ENCODE measurements around the gene ZFP92.

Gene ZFP92

GRCh38 chrX:153448556-153449367 is 37.5 kb downstream of the ZFP92 start:
- Mint-ChIP-seq H3K4me3 (no peak overlapping the region), H3K36me3 (peaks cover 6% of the 10 kb centered on the region), H3K27ac (no peak overlapping the region), H3K27me3 (no peaks in the 10 kb centered on the region), H3K4me1 (no peaks in the 10 kb centered on the region), H3K9me3 (no peaks in the 10 kb centered on the region)
- ATAC-seq: no peak

GRCh38 chrX:153449368-153450113 is 38.3 kb downstream of the ZFP92 start:
- Mint-ChIP-seq H3K4me3 (no peak overlapping the region), H3K36me3 (peaks cover 6% of the 10 kb centered on the region), H3K27ac (no peak overlapping the region), H3K4me1 (no peaks in the 10 kb centered on the region), H3K9me3 (no peaks in the 10 kb centered on the region), H3K27me3 (no peaks in the 10 kb centered on the region)
- no peak for ATAC-seq

DNA sequence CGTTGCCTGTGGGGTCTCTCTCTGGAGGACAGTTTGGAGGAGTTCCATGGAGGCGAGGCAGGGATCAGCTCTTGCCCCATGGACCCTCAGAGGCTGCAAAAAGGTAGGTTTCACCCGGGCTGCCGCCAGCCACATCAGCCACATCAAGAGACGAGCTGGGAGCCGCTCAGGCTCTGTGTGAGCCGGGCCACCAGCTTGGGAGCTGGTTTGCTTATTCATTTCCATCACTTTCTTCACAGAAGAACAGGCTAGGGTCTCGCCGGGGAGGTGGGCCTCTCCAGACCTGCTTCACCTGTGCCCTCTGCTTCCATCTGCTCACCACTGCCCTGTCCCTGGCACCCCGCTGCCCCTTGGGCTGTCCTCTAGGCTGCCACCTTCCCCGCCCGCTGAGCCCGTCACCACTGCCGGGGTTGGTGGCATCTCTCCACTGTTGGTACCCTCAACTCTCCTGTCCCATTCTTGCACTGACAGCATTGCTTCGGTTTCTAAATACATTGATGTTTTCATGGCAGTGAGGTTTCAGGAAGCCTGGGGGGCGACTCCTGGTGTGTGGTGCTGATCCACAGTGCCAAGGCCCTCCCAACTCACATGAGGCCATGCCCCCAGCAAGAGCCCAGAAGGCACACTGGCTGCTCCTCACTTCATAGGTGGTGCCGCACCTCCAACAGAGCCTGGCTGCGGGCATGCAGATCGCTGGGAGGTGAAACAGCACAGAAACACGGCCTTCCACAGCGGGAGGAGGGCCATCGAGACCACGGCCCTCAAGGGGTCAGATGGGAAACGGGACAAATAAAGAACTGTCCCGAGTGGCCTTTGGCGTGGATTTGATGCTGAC is 39.1 kb downstream of the ZFP92 start:
- H3K9me3 Mint-ChIP-seq: no peaks in the 10 kb centered on the region
- H3K4me1 Mint-ChIP-seq: no peaks in the 10 kb centered on the region
- no peak overlapping the region for H3K4me3 Mint-ChIP-seq
- no peaks in the 10 kb centered on the region for H3K27me3 Mint-ChIP-seq
- H3K27ac Mint-ChIP-seq: no peak overlapping the region
- no peak for ATAC-seq
- peaks cover 6% of the 10 kb centered on the region for H3K36me3 Mint-ChIP-seq

DNA sequence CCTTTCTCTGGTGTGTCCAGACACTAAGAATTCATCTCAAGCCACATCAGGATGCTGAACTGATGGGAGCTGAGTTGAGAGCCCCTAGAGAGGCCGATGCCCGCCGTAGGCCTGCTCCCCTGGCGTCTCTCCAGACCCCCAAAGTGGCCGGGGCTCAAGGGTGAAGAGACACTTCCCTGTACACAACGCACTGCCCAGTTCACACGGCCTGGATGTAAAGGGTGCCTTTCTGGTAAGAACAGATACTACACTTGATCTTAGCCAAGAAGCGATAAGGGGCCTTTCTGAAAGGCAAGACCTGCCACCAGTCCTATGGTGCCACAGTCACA is 39.6 kb downstream of the ZFP92 start:
- Mint-ChIP-seq H3K4me3 (no peak overlapping the region), H3K27me3 (no peaks in the 10 kb centered on the region), H3K36me3 (peaks cover 7% of the 10 kb centered on the region), H3K27ac (no peak overlapping the region), H3K9me3 (no peaks in the 10 kb centered on the region), H3K4me1 (no peaks in the 10 kb centered on the region)
- no peak for ATAC-seq

GRCh38 chrX:153454901-153455550 is 43.8 kb downstream of the ZFP92 start:
- Mint-ChIP-seq H3K27ac (no peak overlapping the region), H3K9me3 (no peaks in the 10 kb centered on the region), H3K27me3 (no peaks in the 10 kb centered on the region), H3K4me1 (no peaks in the 10 kb centered on the region), H3K36me3 (peaks cover 16% of the 10 kb centered on the region), H3K4me3 (no peak overlapping the region)
- ATAC-seq: no peak

- no peak for ATAC-seq
- peaks cover 16% of the 10 kb centered on the region for H3K36me3 Mint-ChIP-seq
These were observed 44.3 kb downstream of the ZFP92 start for GRCh38 chrX:153455571-153455970.

GRCh38 chrX:153456161-153456560 is 44.9 kb downstream of the ZFP92 start:
- ATAC-seq: no peak
- Mint-ChIP-seq H3K9me3 (no peaks in the 10 kb centered on the region), H3K4me3 (no peak overlapping the region), H3K4me1 (peaks cover 5% of the 10 kb centered on the region), H3K36me3 (peaks cover 16% of the 10 kb centered on the region), H3K27me3 (no peaks in the 10 kb centered on the region), H3K27ac (no peak overlapping the region)

More at GRCh38 chrX:153455571-153455970, 44.3 kb downstream of the ZFP92 start:
- no peak overlapping the region for H3K27ac Mint-ChIP-seq
- H3K4me3 Mint-ChIP-seq: no peak overlapping the region
- H3K27me3 Mint-ChIP-seq: no peaks in the 10 kb centered on the region
- H3K9me3 Mint-ChIP-seq: no peaks in the 10 kb centered on the region
- no peaks in the 10 kb centered on the region for H3K4me1 Mint-ChIP-seq

DNA sequence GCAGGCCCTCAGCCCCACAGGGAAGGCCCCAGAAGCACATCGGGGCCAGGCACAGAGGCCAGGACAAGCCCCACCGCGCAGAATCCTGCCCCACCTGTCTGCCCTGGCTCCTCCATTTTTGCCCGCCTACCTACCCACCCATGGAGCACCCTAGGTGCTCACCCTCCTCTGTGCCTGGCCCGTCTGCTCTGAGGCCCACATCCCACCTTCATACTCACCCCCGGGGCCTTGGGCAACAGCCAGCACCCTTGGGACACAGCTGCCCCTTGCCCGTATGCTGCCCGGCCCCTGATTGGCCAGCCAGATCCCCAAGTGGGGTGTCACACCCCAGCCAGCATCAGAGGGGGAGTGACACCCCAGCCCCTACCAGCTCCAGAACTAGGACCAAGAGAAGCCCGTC is 45.4 kb downstream of the ZFP92 start:
- Mint-ChIP-seq H3K9me3 (no peaks in the 10 kb centered on the region), H3K4me1 (peaks cover 5% of the 10 kb centered on the region), H3K27me3 (no peaks in the 10 kb centered on the region), H3K4me3 (no peak overlapping the region), H3K36me3 (peaks cover 19% of the 10 kb centered on the region), H3K27ac (no peak overlapping the region)
- ATAC-seq: no peak

DNA sequence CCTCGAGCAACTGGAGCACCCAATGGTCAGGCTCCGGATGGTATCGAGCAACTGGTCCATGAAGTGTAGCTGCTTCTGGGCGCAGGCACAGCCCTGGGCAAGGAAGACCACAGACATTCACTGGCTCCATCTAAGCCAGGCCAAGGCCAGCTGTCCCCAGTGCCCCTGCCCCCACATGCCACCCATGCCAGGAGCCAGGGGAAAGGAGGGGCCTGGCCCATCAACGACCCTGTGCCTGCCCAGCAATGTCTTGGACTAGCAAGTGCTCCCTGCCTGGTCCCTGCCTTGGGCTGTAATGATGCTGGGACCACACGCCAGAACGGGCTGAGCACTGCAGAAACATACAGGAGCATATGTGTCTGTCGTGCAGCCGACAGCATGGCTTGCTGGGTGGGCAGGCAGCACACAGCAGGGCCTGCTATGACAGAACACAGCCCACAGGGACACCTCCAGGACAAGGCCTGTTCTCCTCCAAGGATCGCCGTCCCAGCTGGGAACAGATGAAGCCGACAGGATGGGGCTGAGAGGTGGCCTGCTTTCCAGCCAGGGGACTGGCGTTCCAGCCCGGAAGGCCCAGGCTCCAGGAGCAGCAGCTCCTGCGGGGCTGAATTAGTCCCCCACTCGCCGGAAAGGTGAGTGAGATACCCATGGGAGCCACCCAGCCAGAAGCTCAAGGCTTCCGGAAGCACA is 46.0 kb downstream of the ZFP92 start:
- Mint-ChIP-seq H3K4me3 (no peak overlapping the region), H3K9me3 (no peaks in the 10 kb centered on the region), H3K4me1 (peaks cover 5% of the 10 kb centered on the region), H3K27me3 (no peaks in the 10 kb centered on the region), H3K27ac (no peak overlapping the region), H3K36me3 (peaks cover 22% of the 10 kb centered on the region)
- ATAC-seq: no peak

GRCh38 chrX:153457827-153458466 is 46.7 kb downstream of the ZFP92 start:
- Mint-ChIP-seq H3K27ac (no peak overlapping the region), H3K4me3 (no peak overlapping the region), H3K9me3 (no peaks in the 10 kb centered on the region), H3K27me3 (no peaks in the 10 kb centered on the region), H3K4me1 (peaks cover 5% of the 10 kb centered on the region), H3K36me3 (peaks cover 22% of the 10 kb centered on the region)
- no peak for ATAC-seq

DNA sequence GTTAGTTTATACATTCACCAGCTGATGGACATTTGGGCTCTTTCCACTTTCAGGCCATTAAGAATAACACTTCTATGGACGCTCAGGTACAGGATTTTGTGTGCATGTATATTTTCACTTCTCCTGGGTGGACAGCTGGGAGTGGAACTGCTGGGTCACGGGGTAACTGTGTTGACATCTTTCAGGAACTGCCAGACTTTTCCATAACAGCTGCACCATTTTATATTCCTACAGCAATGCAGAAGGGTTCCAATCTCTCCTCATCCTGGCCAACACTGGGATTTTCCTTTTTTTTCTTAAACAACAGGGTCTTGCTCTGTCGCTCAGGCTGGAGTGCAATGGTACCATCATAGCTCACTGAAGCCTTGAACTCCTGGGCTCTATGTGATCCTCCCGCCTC is 47.2 kb downstream of the ZFP92 start:
- Mint-ChIP-seq H3K9me3 (no peaks in the 10 kb centered on the region), H3K4me1 (peaks cover 5% of the 10 kb centered on the region), H3K27ac (no peak overlapping the region), H3K27me3 (no peaks in the 10 kb centered on the region), H3K4me3 (no peak overlapping the region), H3K36me3 (peaks cover 22% of the 10 kb centered on the region)
- ATAC-seq: no peak

DNA sequence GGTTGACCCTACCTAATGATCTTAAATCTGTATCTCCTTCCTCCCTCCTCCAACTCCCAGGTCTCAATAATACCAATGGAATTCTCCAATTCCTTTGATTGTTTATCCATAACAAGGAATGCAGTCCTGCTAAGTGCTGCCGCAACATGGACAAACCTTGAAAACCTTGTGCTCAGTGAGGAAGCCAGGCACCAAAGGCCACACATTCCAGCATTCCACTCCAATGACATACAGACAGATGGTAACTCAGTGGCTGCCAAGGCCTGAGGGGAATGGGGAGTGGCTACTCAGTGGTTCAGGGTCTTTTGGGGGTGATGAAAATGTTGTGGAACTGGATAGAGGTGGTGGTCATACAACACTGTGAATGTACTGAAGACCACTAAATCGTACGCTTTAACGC is 48.7 kb downstream of the ZFP92 start:
- no peak for ATAC-seq
- Mint-ChIP-seq H3K4me3 (no peak overlapping the region), H3K9me3 (no peaks in the 10 kb centered on the region), H3K27ac (no peak overlapping the region), H3K36me3 (peaks cover 30% of the 10 kb centered on the region), H3K4me1 (peaks cover 5% of the 10 kb centered on the region), H3K27me3 (no peaks in the 10 kb centered on the region)

GRCh38 chrX:153460826-153461225 is 49.6 kb downstream of the ZFP92 start:
- ATAC-seq: no peak
- Mint-ChIP-seq H3K4me3 (no peak overlapping the region), H3K9me3 (no peaks in the 10 kb centered on the region), H3K27me3 (no peaks in the 10 kb centered on the region), H3K36me3 (peaks cover 30% of the 10 kb centered on the region), H3K27ac (no peak overlapping the region), H3K4me1 (peaks cover 5% of the 10 kb centered on the region)
